Esophagus muscularis mucosa (tissue), 4 donors: ENCODE measurements around the gene PDXK. TPM values are rescaled to one million over a fixed set of nuclear protein-coding genes. Genes with fewer than 3 reads are reported as not detected.

Experiments used
- DNase-seq: peaks from one replicate; pipeline ENCODE4 v3.0.0-alpha.2; 2017; ENCODE audit errors: extremely low spot score
- H3K27ac ChIP-seq, 4 donors: fragments of 200-600 bp; sonication (generic); replicated peaks in 1 of 4; 1 replicate in 3 of 4; 2 replicates in 1 of 4; pipeline ENCODE4 v1.5.1; 2016 to 2019; ENCODE audit warnings: mild to moderate bottlenecking in 1 of 4
- H3K27me3 ChIP-seq, 4 donors: fragments of 200-600 bp; sonication (generic); one replicate each; pipeline versions ENCODE4 v1.5.1 to v1.6.0; 2016 to 2019
- H3K36me3 ChIP-seq, 4 donors: fragments of 200-600 bp; sonication (generic); one replicate each; pipeline ENCODE4 v1.5.1; 2016 to 2019
- H3K4me1 ChIP-seq, 4 donors: fragments of 200-600 bp; sonication (generic); one replicate each; pipeline ENCODE4 v1.5.1; 2016 to 2019
- H3K4me3 ChIP-seq, 4 donors: fragments of 200-600 bp; sonication (generic); 1 replicate in 2 of 4; 2 replicates in 2 of 4; pipeline ENCODE4 v1.5.1; 2016 to 2019; ENCODE audit warnings: mild to moderate bottlenecking in 4 of 4, moderate library complexity in 1 of 4
- H3K9me3 ChIP-seq, 4 donors: fragments of 200-600 bp; sonication (generic); 1 replicate in 3 of 4; 2 replicates in 1 of 4; pipeline ENCODE4 v1.5.1; 2016 to 2019
- EP300 ChIP-seq: sonication (generic); formaldehyde crosslinking; IDR thresholded peaks from one replicate; pipeline ENCODE4 v1.6.1; 2017; ENCODE audit warnings: antibody characterized with exemption
- POLR2A ChIP-seq: fragments of 450-650 bp; IDR thresholded peaks from one replicate; pipeline ENCODE4 v1.6.1; 2017; ENCODE audit warnings: antibody characterized with exemption, moderate library complexity, mild to moderate bottlenecking, low read depth
- POLR2AphosphoS5 ChIP-seq, 2 donors: sonication (generic); formaldehyde crosslinking; IDR thresholded peaks; one replicate each; pipeline ENCODE4 v1.6.1; 2017; ENCODE audit warnings: antibody characterized with exemption in 2 of 2
- WGBS: methylation state at CpG from one replicate; pipeline ENCODE4 v1.1.5; 2018; 5-methylcytosine and 5-hydroxymethylcytosine counted together
- intact Hi-C: fragments of 100-400 bp; cut with DNase I; formaldehyde crosslinking; loops from one replicate; pipeline ENCODE4 v1.15.1; 2023
- total RNA-seq, 4 donors: library from RNA; depleted of rRNA; stranded (reverse); fragments of >200 nt; gene quantifications; one replicate each; pipeline versions ENCODE4 v1.1.0 to v1.2.1, GENCODE V29; 2016
- TF ChIP-seq, protein P1 (sequence below), 3 experiments: fragments of 200-600 bp in 2 of 3; fragments of 450-650 bp in 1 of 3; sonication (generic) in 2 of 3; IDR thresholded peaks; one replicate each; pipeline ENCODE4 v1.5.1; 2017 to 2019; ENCODE audit warnings: antibody characterized with exemption in 3 of 3, mild to moderate bottlenecking in 2 of 3, moderate library complexity in 1 of 3

PDXK gene
- total RNA-seq, 4 donors from 2014 or later: 22.4 to 40.9 (median 31.8) TPM

DNA sequence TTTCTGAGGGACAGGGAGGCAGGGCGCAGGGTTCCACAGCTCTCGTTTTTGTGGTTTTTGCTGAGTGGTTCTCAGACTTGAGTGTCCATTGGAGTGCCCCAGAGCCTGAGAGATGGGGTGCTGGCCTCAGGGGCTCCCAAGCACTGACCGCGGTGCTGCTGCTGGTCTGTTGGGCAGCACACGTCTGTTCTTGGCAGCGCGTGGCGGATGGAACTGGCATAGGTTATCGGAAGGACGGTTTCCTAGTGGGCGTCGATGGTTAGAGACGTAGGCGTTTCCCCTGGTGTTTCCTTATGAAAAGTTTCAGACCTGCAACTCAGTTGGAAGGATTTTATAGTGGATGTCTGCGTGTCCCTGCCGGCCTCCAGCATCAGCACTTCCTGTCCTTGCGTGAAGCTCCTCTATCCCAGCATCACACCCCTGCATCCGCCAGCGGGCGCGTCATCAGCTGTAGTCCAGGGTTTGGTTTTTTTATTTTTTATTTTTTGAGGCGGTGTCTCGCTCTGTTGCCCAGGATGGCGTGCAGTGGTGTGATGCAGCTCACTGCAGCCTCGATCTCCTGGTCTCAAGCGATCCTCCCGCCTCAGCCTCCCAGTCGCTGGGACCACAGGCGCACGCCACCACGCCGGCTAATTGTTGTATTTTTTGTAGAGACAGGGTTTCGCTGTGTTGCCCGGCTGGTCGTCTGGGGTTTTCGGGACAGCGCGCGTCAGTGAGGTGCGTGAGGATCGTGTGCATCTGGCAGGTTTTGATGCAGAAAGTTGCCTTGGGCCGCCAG lies 82.3 kb downstream of the PDXK start:
- Histone ChIP-seq H3K4me3 (no peak overlapping the region), H3K36me3 (peaks cover 67 to 93% (median 87%) of the 10 kb centered on the region in 4 donors), H3K27me3 (no peaks in the 10 kb centered on the region), H3K9me3 (no peaks in the 10 kb centered on the region), H3K27ac (no peak overlapping the region), H3K4me1 (no peaks in the 10 kb centered on the region)
- 94% methylated on average over 42 of the region's 42 CpGs for WGBS
- TF ChIP-seq POLR2A (no peak), POLR2AphosphoS5 (IDR thresholded peaks at IDR 0.05) (no peak)
- TF ChIP-seq, protein P1, sequence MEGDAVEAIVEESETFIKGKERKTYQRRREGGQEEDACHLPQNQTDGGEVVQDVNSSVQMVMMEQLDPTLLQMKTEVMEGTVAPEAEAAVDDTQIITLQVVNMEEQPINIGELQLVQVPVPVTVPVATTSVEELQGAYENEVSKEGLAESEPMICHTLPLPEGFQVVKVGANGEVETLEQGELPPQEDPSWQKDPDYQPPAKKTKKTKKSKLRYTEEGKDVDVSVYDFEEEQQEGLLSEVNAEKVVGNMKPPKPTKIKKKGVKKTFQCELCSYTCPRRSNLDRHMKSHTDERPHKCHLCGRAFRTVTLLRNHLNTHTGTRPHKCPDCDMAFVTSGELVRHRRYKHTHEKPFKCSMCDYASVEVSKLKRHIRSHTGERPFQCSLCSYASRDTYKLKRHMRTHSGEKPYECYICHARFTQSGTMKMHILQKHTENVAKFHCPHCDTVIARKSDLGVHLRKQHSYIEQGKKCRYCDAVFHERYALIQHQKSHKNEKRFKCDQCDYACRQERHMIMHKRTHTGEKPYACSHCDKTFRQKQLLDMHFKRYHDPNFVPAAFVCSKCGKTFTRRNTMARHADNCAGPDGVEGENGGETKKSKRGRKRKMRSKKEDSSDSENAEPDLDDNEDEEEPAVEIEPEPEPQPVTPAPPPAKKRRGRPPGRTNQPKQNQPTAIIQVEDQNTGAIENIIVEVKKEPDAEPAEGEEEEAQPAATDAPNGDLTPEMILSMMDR (IDR thresholded peaks at IDR 0.05): no peak
- DNase-seq: no peak
- intact Hi-C loops: no loop called here

DNA sequence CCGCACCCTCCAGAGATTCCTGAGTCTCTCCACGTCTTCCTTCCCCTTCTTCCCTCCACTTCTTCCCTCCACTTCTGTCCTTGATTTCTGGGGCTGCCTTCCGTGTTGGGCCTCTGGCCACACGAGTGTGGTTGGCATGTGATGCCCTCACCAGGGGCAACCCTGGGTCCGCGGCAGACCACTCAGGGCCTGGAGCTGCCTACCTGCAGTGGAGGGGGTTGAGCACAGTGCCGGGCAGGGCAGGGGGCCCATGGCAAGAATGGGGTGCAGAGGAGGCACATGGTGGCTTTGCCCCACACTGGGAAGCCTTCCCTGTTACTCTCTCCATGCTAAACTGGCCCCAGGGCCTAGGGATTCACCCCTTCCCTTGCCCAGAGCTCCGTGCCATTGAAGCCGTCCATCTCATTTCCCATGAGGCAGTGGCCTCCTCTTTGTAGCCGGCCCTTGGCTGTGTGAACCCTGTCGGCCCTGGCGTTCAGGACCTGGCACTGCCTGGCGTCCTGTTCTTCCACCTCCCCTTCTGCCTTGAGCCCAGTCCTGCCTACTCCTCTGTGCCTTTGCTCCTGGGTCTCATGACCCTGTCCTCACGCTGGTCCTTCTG lies 83.9 kb downstream of the PDXK start:
- Histone ChIP-seq H3K9me3 (no peaks in the 10 kb centered on the region), H3K4me3 (no peak overlapping the region), H3K36me3 (peaks cover 51 to 81% (median 73%) of the 10 kb centered on the region in 4 donors), H3K27me3 (no peaks in the 10 kb centered on the region), H3K27ac (no peak overlapping the region), H3K4me1 (no peaks in the 10 kb centered on the region)
- intact Hi-C loops: no loop called here
- TF ChIP-seq EP300: no peak
- TF ChIP-seq, protein P1 (IDR thresholded peaks at IDR 0.05): no peak
- no peak for TF ChIP-seq POLR2AphosphoS5 (IDR thresholded peaks at IDR 0.05)
- no peak for TF ChIP-seq POLR2A
- 82% methylated on average over 14 of the region's 14 CpGs for WGBS
- DNase-seq: no peak

DNA sequence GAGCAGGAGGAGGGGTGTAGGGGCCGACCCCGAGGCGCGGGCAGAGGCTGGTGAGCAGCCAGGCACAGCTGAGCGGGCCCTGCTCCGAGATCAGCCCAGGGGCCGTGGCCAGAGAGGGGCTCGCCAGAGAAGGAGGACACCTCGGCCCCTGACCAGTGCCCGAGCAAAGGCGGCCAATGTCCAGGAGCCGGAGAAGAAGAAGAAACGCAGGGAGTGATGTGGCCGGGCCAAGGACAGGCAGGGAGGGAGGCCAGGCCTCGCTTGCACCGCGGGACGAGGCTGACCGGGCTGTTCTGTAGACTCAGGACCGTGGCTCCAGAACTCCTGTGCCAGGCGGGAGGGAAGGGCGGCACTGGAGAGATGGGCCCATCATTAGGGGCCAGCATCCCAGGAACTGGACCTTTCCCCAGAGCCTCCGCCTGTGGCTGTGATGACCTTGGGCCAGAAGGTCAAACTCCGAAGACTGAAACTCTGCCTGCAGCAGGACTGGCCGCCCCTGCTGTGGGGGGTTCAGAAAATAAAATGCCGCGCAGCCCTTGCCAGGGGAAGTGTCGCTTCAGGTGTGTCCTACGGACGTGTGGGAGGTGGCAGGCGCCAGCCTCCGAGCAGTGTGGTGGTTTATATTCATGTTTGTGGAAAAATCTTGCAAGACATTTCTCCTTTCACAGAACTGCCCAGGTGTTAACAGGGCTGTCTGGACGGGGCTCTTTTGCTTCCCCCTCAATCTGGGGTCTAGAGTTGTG lies 84.8 kb downstream of the PDXK start:
- H3K4me1 ChIP-seq: no peaks in the 10 kb centered on the region
- H3K9me3 ChIP-seq: no peaks in the 10 kb centered on the region
- TF ChIP-seq POLR2AphosphoS5 (IDR thresholded peaks at IDR 0.05): no peak
- no peak for TF ChIP-seq EP300
- TF ChIP-seq POLR2A: no peak
- TF ChIP-seq, protein P1 (IDR thresholded peaks at IDR 0.05): no peak
- peaks cover 42 to 73% (median 64%) of the 10 kb centered on the region in 4 donors for H3K36me3 ChIP-seq
- WGBS: 89% methylated on average over 24 of the region's 33 CpGs
- H3K27me3 ChIP-seq: no peaks in the 10 kb centered on the region
- intact Hi-C loops: no loop called here
- no peak overlapping the region for H3K27ac ChIP-seq
- no peak for DNase-seq
- H3K4me3 ChIP-seq: no peak overlapping the region

DNA sequence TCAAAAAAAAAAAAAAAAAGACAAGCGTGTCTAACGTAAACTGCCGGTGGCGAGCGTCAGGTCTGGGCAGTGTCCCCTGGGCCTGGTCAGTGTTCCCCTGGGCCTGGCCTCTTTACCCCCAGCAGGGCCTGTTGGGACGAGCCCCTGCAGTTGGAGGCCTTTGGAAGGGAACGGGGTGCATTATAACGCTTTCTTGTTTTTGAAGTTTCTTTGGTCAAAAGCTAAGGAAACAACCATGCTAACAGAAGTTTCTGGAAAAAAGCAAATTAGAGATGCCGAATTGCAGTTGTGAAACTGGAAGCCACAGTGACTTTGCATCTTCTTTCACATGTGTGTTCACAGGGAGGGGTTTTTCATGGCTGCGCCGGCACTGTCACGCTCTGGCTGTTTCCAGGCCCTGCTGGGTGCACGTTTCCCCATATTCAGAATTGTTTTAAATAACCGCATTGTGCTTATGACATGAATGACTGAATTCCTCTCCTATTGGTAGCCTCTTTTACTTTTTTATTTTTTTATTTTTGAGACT lies 86.4 kb downstream of the PDXK start:
- Histone ChIP-seq H3K27me3 (no peaks in the 10 kb centered on the region), H3K9me3 (no peaks in the 10 kb centered on the region), H3K27ac (no peak overlapping the region), H3K4me3 (no peak overlapping the region), H3K36me3 (peaks cover 26 to 59% (median 48%) of the 10 kb centered on the region in 4 donors), H3K4me1 (peaks cover 0 to 2% (median 0%) of the 10 kb centered on the region in 4 donors)
- DNase-seq: no peak
- intact Hi-C loops: no loop called here
- 73% methylated on average over 14 of the region's 14 CpGs for whole genome bisulfite sequencing
- TF ChIP-seq POLR2AphosphoS5 (IDR thresholded peaks at IDR 0.05) (no peak), POLR2A (no peak), EP300 (no peak)
- TF ChIP-seq, protein P1 (IDR thresholded peaks at IDR 0.05): no peak
